ENCODE results near the gene MRPL44. TPM values are rescaled to one million over a fixed set of nuclear protein-coding genes. Genes with fewer than 3 reads are reported as not detected.

Gene MRPL44
- total RNA-seq, 1 donor from 2014 or later, result 26.5 TPM

- no peak for DNase-seq (ENCODE audit: low spot score)
These were observed 46.9 kb downstream of the MRPL44 start for GRCh38 chr2:224004105-224004695.

- no peak for DNase-seq (ENCODE audit: low spot score)
These were observed 51.5 kb downstream of the MRPL44 start for GRCh38 chr2:224008702-224009261.

- DNase-seq (ENCODE audit: low spot score), result no peak
These were observed 52.5 kb downstream of the MRPL44 start for GRCh38 chr2:224009605-224010315.

GRCh38 chr2:224011837-224012236, 54.6 kb downstream of the MRPL44 start:
- no peak for DNase-seq (ENCODE audit: low spot score)

GRCh38 chr2:224014336-224014735, 57.1 kb downstream of the MRPL44 start:
- no peak for DNase-seq (ENCODE audit: low spot score)

GRCh38 chr2:224016963-224017362, 59.7 kb downstream of the MRPL44 start:
- no peak for DNase-seq (ENCODE audit: low spot score)

Other genes starting within 250 kb of the MRPL44 start
- 43.3 TPM for gene AP1S3, start 119.9 kb upstream of the MRPL44 start, total RNA-seq
- gene WDFY1, start 12.1 kb upstream of the MRPL44 start, total RNA-seq, result 51.9 TPM
- 32.5 TPM for gene SERPINE2, start 81.8 kb downstream of the MRPL44 start, total RNA-seq

All from mucosa of gallbladder (tissue), 1 donor.